Gastroesophageal sphincter (tissue), 4 donors: ENCODE measurements around the gene ARAP1. TPM values are rescaled to one million over a fixed set of nuclear protein-coding genes. Genes with fewer than 3 reads are reported as not detected.

ENCODE experiments used
- ATAC-seq: fragments of 150-250 bp; one replicate; pipeline ENCODE4 v1.9.1; 2016; ENCODE audit warnings: mild to moderate bottlenecking, moderate library complexity
- H3K27ac ChIP-seq, 4 donors: fragments of 200-600 bp; sonication (generic) in 3 of 4; 1 replicate in 3 of 4; 2 replicates in 1 of 4; pipeline ENCODE4 v1.5.1; 2016 to 2019
- H3K27me3 ChIP-seq: fragments of 200-600 bp; sonication (generic); one replicate; pipeline ENCODE4 v1.5.1; 2019
- H3K36me3 ChIP-seq, 2 donors: fragments of 200-600 bp; sonication (generic); one replicate each; pipeline ENCODE4 v1.5.1; 2019; ENCODE audit warnings: control low read depth in 1 of 2
- H3K4me1 ChIP-seq, 3 donors: fragments of 200-600 bp; sonication (generic); 1 replicate in 2 of 3; 2 replicates in 1 of 3; pipeline ENCODE4 v1.5.1; 2016 to 2019; ENCODE audit warnings: control low read depth in 2 of 3
- H3K4me3 ChIP-seq, 2 donors: fragments of 200-600 bp; sonication (generic); one replicate each; pipeline ENCODE4 v1.5.1; 2019; ENCODE audit warnings: mild to moderate bottlenecking in 1 of 2, moderate library complexity in 1 of 2
- H3K9me3 ChIP-seq, 3 donors: fragments of 200-600 bp; sonication (generic); one replicate each; pipeline ENCODE4 v1.5.1; 2017 to 2019; ENCODE audit warnings: control low read depth in 2 of 3
- EP300 ChIP-seq: sonication (generic); formaldehyde crosslinking; IDR thresholded peaks from one replicate; pipeline ENCODE4 v1.6.1; 2017; ENCODE audit warnings: antibody characterized with exemption, mild to moderate bottlenecking
- POLR2A ChIP-seq, 2 donors: fragments of 450-650 bp; IDR thresholded peaks; one replicate each; pipeline ENCODE4 v1.6.1; 2017; ENCODE audit warnings: antibody characterized with exemption in 2 of 2, mild to moderate bottlenecking in 2 of 2, moderate library complexity in 1 of 2
- POLR2AphosphoS5 ChIP-seq: sonication (generic); formaldehyde crosslinking; IDR thresholded peaks from one replicate; pipeline ENCODE4 v1.6.1; 2017; ENCODE audit warnings: antibody characterized with exemption
- WGBS, 2 donors: methylation state at CpG; one replicate each; pipeline ENCODE4 v1.1.5; 2018; ENCODE audit warnings: low coverage in 1 of 2; 5-methylcytosine and 5-hydroxymethylcytosine counted together
- total RNA-seq, 4 donors: library from RNA; depleted of rRNA; stranded (reverse); fragments of >200 nt; gene quantifications; one replicate each; pipeline ENCODE4 v1.1.0, GENCODE V29; 2016
- TF ChIP-seq, protein P1 (sequence below), 4 experiments: fragments of 200-600 bp in 2 of 4; fragments of 450-650 bp in 2 of 4; sonication (generic) in 1 of 4; IDR thresholded peaks; one replicate each; pipeline ENCODE4 v1.5.1; 2017 to 2019; ENCODE audit warnings: antibody characterized with exemption in 4 of 4, mild to moderate bottlenecking in 2 of 4, moderate library complexity in 2 of 4

The ARAP1 gene
- total RNA-seq, 4 donors from 2014 or later = 72.4 to 125 (median 95.1) TPM

DNA sequence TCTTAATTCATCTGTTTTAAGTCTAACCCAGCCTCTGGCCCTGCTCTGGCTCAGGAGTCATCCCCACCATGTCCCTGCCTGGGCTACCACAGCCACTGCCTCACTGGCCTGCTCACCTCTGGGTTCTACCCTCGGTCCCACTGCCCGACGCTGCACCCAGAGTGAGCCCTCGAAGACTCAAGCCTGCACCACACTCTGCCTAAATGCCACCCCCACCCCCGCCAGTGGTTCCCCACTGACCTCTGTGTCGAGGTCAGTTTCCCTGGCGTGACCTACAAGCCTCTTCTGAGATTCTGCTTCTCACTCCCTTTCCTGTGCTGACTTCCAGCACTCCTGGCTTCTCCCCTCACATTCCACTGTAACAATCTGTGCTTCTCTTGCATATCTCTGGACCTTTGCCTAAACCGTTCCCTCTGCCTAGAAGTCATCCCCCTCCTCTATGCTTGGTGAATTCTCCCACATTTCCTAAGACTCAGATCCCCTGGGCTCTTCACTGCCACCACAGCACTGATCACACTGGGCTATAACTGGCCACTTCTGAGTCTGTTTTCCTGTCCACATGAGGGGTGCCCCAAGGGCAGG is 65.5 kb downstream of the ARAP1 start:
- TF ChIP-seq POLR2AphosphoS5 (no peak), EP300 (no peak), POLR2A (IDR thresholded peaks at IDR 0.05) (no peak)
- TF ChIP-seq, protein P1, sequence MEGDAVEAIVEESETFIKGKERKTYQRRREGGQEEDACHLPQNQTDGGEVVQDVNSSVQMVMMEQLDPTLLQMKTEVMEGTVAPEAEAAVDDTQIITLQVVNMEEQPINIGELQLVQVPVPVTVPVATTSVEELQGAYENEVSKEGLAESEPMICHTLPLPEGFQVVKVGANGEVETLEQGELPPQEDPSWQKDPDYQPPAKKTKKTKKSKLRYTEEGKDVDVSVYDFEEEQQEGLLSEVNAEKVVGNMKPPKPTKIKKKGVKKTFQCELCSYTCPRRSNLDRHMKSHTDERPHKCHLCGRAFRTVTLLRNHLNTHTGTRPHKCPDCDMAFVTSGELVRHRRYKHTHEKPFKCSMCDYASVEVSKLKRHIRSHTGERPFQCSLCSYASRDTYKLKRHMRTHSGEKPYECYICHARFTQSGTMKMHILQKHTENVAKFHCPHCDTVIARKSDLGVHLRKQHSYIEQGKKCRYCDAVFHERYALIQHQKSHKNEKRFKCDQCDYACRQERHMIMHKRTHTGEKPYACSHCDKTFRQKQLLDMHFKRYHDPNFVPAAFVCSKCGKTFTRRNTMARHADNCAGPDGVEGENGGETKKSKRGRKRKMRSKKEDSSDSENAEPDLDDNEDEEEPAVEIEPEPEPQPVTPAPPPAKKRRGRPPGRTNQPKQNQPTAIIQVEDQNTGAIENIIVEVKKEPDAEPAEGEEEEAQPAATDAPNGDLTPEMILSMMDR (IDR thresholded peaks at IDR 0.05) = no peak
- 71 to 76% methylated on average over 1 to 7 of the region's 8 CpGs for WGBS, 2 donors
- Histone ChIP-seq H3K27me3 (no peaks in the 10 kb centered on the region), H3K9me3 (no peaks in the 10 kb centered on the region), H3K4me3 (no peak overlapping the region), H3K4me1 (peaks cover 0 to 39% (median 30%) of the 10 kb centered on the region in 3 donors), H3K27ac (peak overlapping the region in 3 of 4 donors; percentile 66 to 75 (median 69)), H3K36me3 (peaks cover 0 to 73% of the 10 kb centered on the region in 2 donors)
- ATAC-seq = peak; percentile 37

DNA sequence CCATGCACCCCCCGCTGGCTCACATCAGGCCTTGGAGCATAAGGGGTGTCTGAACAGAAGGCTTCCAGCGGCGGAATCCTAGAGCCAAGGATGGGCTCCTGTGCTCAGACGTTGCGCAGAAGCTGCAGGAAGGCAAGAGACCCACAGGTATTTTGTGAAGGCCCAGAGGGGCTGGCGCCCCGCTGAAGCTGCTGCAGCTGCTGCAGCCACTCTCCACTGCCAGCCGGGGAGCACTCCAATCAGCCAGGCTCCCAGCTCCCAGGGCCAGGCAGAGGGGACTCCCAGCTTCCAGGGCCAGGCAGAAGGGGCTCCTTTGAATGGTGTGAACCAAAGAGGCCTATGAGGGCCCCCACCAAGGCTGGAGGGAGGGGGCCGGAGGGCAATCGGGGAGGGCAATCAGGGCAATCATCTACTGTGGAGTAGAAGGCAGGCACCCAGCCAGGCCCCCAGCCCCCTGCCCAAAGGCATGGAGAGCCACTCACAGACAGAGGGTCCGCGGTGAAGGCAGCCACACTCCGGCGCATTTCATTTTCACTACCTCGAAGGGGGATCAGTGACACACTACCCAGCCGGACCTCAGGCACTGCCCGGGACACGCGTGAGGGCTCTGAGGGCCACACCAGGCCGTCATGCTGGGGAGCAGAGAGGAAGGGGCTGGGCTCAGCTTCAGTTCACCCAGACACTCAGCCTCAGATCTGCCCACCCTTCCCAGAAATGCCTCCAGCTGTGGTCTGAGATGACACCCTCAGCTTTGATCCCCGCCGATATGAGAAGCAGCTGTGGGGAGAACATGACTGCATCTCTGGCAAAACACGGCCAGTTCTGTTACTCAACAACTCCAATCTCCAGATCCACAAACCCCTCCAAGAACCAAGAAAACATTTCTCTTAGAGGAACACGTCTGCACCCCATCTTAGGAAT is 66.4 kb downstream of the ARAP1 start:
- peak; percentile 53 for ATAC-seq
- H3K27me3 ChIP-seq = no peaks in the 10 kb centered on the region
- TF ChIP-seq POLR2AphosphoS5 (peak; percentile 32), POLR2A (IDR thresholded peaks at IDR 0.05) (no peak)
- H3K4me3 ChIP-seq = no peak overlapping the region
- peak overlapping the region in 3 of 4 donors; percentile 66 to 75 (median 69) for H3K27ac ChIP-seq
- peaks cover 0 to 48% (median 30%) of the 10 kb centered on the region in 3 donors for H3K4me1 ChIP-seq
- H3K36me3 ChIP-seq = peaks cover 0 to 64% of the 10 kb centered on the region in 2 donors
- no peaks in the 10 kb centered on the region for H3K9me3 ChIP-seq
- WGBS, 2 donors = 41% methylated on average over 2 of the region's 24 CpGs; no CpG with 5 or more reads in 1 of the 2 donors

DNA sequence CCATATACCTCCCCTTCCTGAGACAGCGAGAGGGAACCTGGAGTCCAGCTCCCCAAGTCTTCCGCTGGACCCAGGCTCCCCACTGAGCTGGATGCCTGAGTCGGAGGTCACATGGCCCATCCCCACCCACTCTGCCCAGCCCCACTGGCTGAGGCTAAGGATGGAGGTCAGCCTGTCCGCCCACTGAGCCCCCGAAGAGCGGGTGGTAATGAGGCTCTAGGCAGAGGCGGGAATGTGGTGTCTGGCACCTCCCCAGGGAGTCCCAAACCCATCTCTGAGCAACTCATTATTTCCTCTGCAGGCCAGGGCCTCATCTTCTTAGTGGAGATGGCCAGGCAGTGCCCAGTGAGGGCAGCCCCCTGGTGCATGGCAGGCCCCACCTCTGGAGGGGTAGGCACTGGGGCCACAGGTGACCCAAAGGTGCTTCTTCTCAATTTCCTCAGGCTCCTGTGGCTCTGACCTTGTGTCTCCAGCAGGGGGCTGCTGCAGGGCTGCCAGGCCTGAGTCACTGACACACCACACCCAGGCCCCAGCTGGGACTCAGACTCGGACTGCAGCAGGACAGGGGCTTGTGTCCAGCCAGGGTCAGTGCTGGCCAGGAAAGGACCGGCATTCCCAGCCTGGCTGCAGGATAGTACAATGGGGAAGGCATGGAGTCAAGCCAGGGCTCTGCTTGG is 67.8 kb downstream of the ARAP1 start:
- TF ChIP-seq, protein P1 (IDR thresholded peaks at IDR 0.05) = peak in 3 of 4 experiments; percentile 57 to 66 (median 63)
- no peak for TF ChIP-seq POLR2A (IDR thresholded peaks at IDR 0.05)
- 40% methylated on average over 1 of the region's 9 CpGs for WGBS, 2 donors
- peak; percentile 74 for ATAC-seq
- no peaks in the 10 kb centered on the region for H3K9me3 ChIP-seq
- H3K4me3 ChIP-seq = no peak overlapping the region
- peak overlapping the region in 3 of 4 donors; percentile 66 to 75 (median 69) for H3K27ac ChIP-seq
- peaks cover 0 to 52% (median 30%) of the 10 kb centered on the region in 3 donors for H3K4me1 ChIP-seq
- peaks cover 0 to 49% of the 10 kb centered on the region in 2 donors for H3K36me3 ChIP-seq
- peaks cover 6% of the 10 kb centered on the region for H3K27me3 ChIP-seq

DNA sequence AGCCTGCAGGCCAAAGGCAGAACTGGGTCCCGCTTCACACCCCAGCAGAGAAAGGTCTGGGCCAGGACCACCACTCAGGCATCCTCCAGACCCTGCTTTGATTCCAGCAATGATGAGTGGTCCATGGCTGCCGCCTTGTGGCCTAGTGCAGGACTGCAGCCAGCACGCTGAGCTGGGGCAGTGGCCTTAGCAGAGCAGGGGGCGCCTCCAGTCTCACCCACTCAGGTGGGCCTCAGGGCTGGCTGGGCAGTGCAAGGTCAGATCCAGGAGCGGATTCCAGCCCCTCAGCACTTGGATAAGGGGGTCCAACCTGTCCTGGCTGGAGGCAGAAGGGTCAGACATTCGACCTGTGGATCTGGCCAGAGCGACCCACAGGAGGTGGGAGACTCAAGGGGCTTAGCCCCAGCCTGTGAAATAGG is 68.4 kb downstream of the ARAP1 start:
- ATAC-seq = peak; percentile 44
- WGBS, 2 donors = 35 to 43% methylated on average over 1 to 4 of the region's 7 CpGs
- peak overlapping the region in 2 of 4 donors; percentile 66 to 69 for H3K27ac ChIP-seq

More for the DNA sequence above, 68.4 kb downstream of the ARAP1 start:
- TF ChIP-seq, protein P1 (IDR thresholded peaks at IDR 0.05) = peak in 3 of 4 experiments; percentile 93 to 99 (median 94)
- TF ChIP-seq EP300 = no peak
- H3K4me3 ChIP-seq = no peak overlapping the region
- peaks cover 0 to 52% (median 30%) of the 10 kb centered on the region in 3 donors for H3K4me1 ChIP-seq
- peaks cover 12% of the 10 kb centered on the region for H3K27me3 ChIP-seq
- no peaks in the 10 kb centered on the region for H3K9me3 ChIP-seq
- peaks cover 0 to 44% of the 10 kb centered on the region in 2 donors for H3K36me3 ChIP-seq
